ENCODE measurements around the gene CDC42EP1.

Gene CDC42EP1

GRCh38 chr22:37559901-37560607 is at the start of gene CDC42EP1:
CDC42EP1 (plus strand) TSS chr22:37560480; CDS start chr22:37566350, 5,870 bp downstream.
- peak within 1 kb of the TSS; percentile 85 for H3K4me3 ChIP-seq (ENCODE audit: low read depth, low read length)
- DNase-seq (ENCODE audit: low read depth), result peak; percentile 59
- TF ChIP-seq CTCF (conservative IDR thresholded peaks at IDR 0.05; ENCODE audit: low read depth, low read length), result no peak

GRCh38 chr22:37511395-37512104 is 48.7 kb upstream of the CDC42EP1 start:
- no peak overlapping the region for H3K4me3 ChIP-seq (ENCODE audit: low read depth, low read length)
- DNase-seq (ENCODE audit: low read depth), result no peak
- TF ChIP-seq CTCF (conservative IDR thresholded peaks at IDR 0.05; ENCODE audit: low read depth, low read length), result no peak

- no peak for TF ChIP-seq CTCF (conservative IDR thresholded peaks at IDR 0.05; ENCODE audit: low read depth, low read length)
- no peak overlapping the region for H3K4me3 ChIP-seq (ENCODE audit: low read depth, low read length)
- DNase-seq (ENCODE audit: low read depth), result no peak
Measured at GRCh38 chr22:37514526-37515051, 45.7 kb upstream of the CDC42EP1 start.

- TF ChIP-seq CTCF (conservative IDR thresholded peaks at IDR 0.05; ENCODE audit: low read depth, low read length), result no peak
- H3K4me3 ChIP-seq (ENCODE audit: low read depth, low read length), result no peak overlapping the region
- no peak for DNase-seq (ENCODE audit: low read depth)
Measured at GRCh38 chr22:37515901-37516300, 44.4 kb upstream of the CDC42EP1 start.

- TF ChIP-seq CTCF (conservative IDR thresholded peaks at IDR 0.05; ENCODE audit: low read depth, low read length), result no peak
- DNase-seq (ENCODE audit: low read depth), result no peak
- no peak overlapping the region for H3K4me3 ChIP-seq (ENCODE audit: low read depth, low read length)
Measured at GRCh38 chr22:37516456-37516855, 43.8 kb upstream of the CDC42EP1 start.

- no peak for DNase-seq (ENCODE audit: low read depth)
- H3K4me3 ChIP-seq (ENCODE audit: low read depth, low read length), result peak overlapping the region; percentile 68
- no peak for TF ChIP-seq CTCF (conservative IDR thresholded peaks at IDR 0.05; ENCODE audit: low read depth, low read length)
Measured at GRCh38 chr22:37517826-37518450, 42.3 kb upstream of the CDC42EP1 start.
